Liver (tissue), 10 donors: ENCODE results near the gene SLAIN1. TPM values are rescaled to one million over a fixed set of nuclear protein-coding genes. Genes with fewer than 3 reads are reported as not detected.

ENCODE experiments used
- DNase-seq: peaks from one replicate; pipeline ENCODE4 v3.0.0-alpha.2; 2017; ENCODE audit warnings: low spot score
- H3K27ac ChIP-seq, 2 donors: one replicate each; pipeline ENCODE4 v1.7.0; 2013; ENCODE audit warnings: inconsistent platforms in 2 of 2, low read length in 2 of 2, control low read depth in 1 of 2, low read depth in 1 of 2, mild to moderate bottlenecking in 1 of 2
- H3K27me3 ChIP-seq, 4 donors: one replicate each; pipeline versions ENCODE4 v1.6.1 to v1.7.0; 2013; ENCODE audit warnings: low read length in 3 of 4, inconsistent platforms in 1 of 4, mild to moderate bottlenecking in 1 of 4, moderate library complexity in 1 of 4; ENCODE audit not compliant: control insufficient read depth in 4 of 4, insufficient read depth in 4 of 4
- H3K36me3 ChIP-seq, 4 donors: one replicate each; pipeline versions ENCODE4 v1.6.1 to v1.7.0; 2013; ENCODE audit warnings: low read length in 3 of 4, mild to moderate bottlenecking in 3 of 4, low read depth in 1 of 4, moderate library complexity in 1 of 4; ENCODE audit not compliant: control insufficient read depth in 4 of 4, insufficient read depth in 3 of 4
- H3K4me1 ChIP-seq, 4 donors: one replicate each; pipeline versions ENCODE4 v1.6.1 to v1.7.0; 2013; ENCODE audit warnings: low read length in 3 of 4, mild to moderate bottlenecking in 3 of 4, moderate library complexity in 1 of 4; ENCODE audit not compliant: control insufficient read depth in 4 of 4, insufficient read depth in 4 of 4
- H3K4me3 ChIP-seq, 3 donors: one replicate each; pipeline versions ENCODE4 v1.6.1 to v1.7.0; 2013; ENCODE audit warnings: low read length in 3 of 3, control low read depth in 1 of 3, low read depth in 1 of 3, mild to moderate bottlenecking in 1 of 3
- H3K9ac ChIP-seq, 2 donors: one replicate each; pipeline ENCODE4 v1.7.0; 2013; ENCODE audit warnings: low read length in 2 of 2, mild to moderate bottlenecking in 2 of 2, moderate library complexity in 2 of 2, control low read depth in 1 of 2, low read depth in 1 of 2
- H3K9me3 ChIP-seq, 4 donors: one replicate each; pipeline versions ENCODE4 v1.6.1 to v1.7.0; 2013; ENCODE audit warnings: low read length in 3 of 4; ENCODE audit not compliant: control insufficient read depth in 4 of 4
- ATF3 ChIP-seq: IDR thresholded peaks from 2 replicates; pipeline ENCODE4 v1.6.1; 2016; ENCODE audit warnings: antibody characterized with exemption
- GABPA ChIP-seq, 2 donors: IDR thresholded peaks in 1 of 2; conservative IDR thresholded peaks in 1 of 2; 2 replicates each; pipeline ENCODE4 v1.6.1; 2016; ENCODE audit warnings: antibody characterized with exemption in 2 of 2, mild to moderate bottlenecking in 1 of 2, moderate library complexity in 1 of 2
- HNF4A ChIP-seq, 2 donors: conservative IDR thresholded peaks; 2 replicates each; pipeline ENCODE4 v1.6.1; 2016; ENCODE audit warnings: antibody characterized with exemption in 2 of 2, mild to moderate bottlenecking in 2 of 2
- JUND ChIP-seq, 2 donors: IDR thresholded peaks; 2 replicates each; pipeline ENCODE4 v1.6.1; 2016; ENCODE audit warnings: antibody characterized with exemption in 2 of 2
- NR2F2 ChIP-seq: IDR thresholded peaks from 2 replicates; pipeline ENCODE4 v1.6.1; 2016; ENCODE audit warnings: antibody characterized with exemption
- RAD21 ChIP-seq, 2 donors: IDR thresholded peaks; 2 replicates each; pipeline ENCODE4 v1.6.1; 2016; ENCODE audit warnings: antibody characterized with exemption in 2 of 2, mild to moderate bottlenecking in 2 of 2
- RXRA ChIP-seq, 2 donors: IDR thresholded peaks; 2 replicates each; pipeline ENCODE4 v1.6.1; 2017 to 2018; ENCODE audit warnings: antibody characterized with exemption in 2 of 2, mild to moderate bottlenecking in 1 of 2
- SP1 ChIP-seq: IDR thresholded peaks from 2 replicates; pipeline ENCODE4 v1.6.1; 2018; ENCODE audit warnings: antibody characterized with exemption, mild to moderate bottlenecking
- YY1 ChIP-seq: IDR thresholded peaks from 2 replicates; pipeline ENCODE4 v1.6.1; 2016; ENCODE audit warnings: antibody characterized with exemption, mild to moderate bottlenecking
- polyA plus RNA-seq, 2 donors: library from polyadenylated mRNA; stranded (reverse) in 1 of 2; unstranded in 1 of 2; fragments of 200-250 nt in 1 of 2; fragments of >200 nt in 1 of 2; fragmentation: Nextera tagmentation in 1 of 2; extraction: Ambion mirVana in 1 of 2; gene quantifications; one replicate each; pipeline versions ENCODE4 v1.2.1 to v1.2.3, GENCODE V29; 2013 to 2015
- small RNA-seq: library from RNA; depleted of rRNA; stranded (forward); fragments of <200 nt; gene quantifications from one replicate; pipeline ENCODE3, GENCODE V24; 2014
- total RNA-seq, 2 donors: library from RNA; depleted of rRNA; stranded (reverse); fragments of >200 nt; gene quantifications; one replicate each; pipeline ENCODE4 v1.2.3, GENCODE V29; 2014
- donor health status: healthy.
- donor health status: healthy.
- donor health status: healthy.
- donor health status: healthy.
- donor health status: healthy.

SLAIN1 gene
- total and polyA plus RNA-seq, 4 donors = 1.9 to 7.9 (median 7.1) TPM

GRCh38 chr13:77811981-77812380 is 114.5 kb downstream of the SLAIN1 start:
- Histone ChIP-seq H3K27ac (no peak overlapping the region), H3K9me3 (no peaks in the 10 kb centered on the region), H3K27me3 (no peaks in the 10 kb centered on the region), H3K9ac (no peak overlapping the region), H3K36me3 (no peaks in the 10 kb centered on the region), H3K4me3 (no peak overlapping the region), H3K4me1 (no peaks in the 10 kb centered on the region)
- DNase-seq = no peak
- TF ChIP-seq ATF3 = no peak
- TF ChIP-seq YY1 = no peak
- TF ChIP-seq JUND (IDR thresholded peaks at IDR 0.05) = no peak
- no peak for TF ChIP-seq GABPA (IDR thresholded peaks at IDR 0.05 in 1 of 2, conservative IDR thresholded peaks at IDR 0.05 in 1 of 2)
- no peak for TF ChIP-seq HNF4A (conservative IDR thresholded peaks at IDR 0.05)
- no peak for TF ChIP-seq NR2F2
- TF ChIP-seq RXRA (IDR thresholded peaks at IDR 0.05) = no peak
- no peak for TF ChIP-seq RAD21 (IDR thresholded peaks at IDR 0.05)
- TF ChIP-seq SP1 = no peak

Small RNA genes within 50 kb of the gene (small RNA-seq; reads per million reads assigned to genes)
- gene MIR3665 = not detected
- gene SPTLC1P5 = not detected

Other genes with a start within 250 kb of the SLAIN1 start
- gene SCEL, start 162.0 kb upstream of the SLAIN1 start, total RNA-seq = not detected
- gene SCEL, start 162.0 kb upstream of the SLAIN1 start, polyA plus RNA-seq = under 1 TPM in 1 of 2 donors, not detected in 1; 0.02 TPM
- 10 to 100 TPM; 11.3 to 20.4 TPM for gene EDNRB, start 221.1 kb downstream of the SLAIN1 start, total RNA-seq
- 10 to 100 TPM; 13.5 to 14.7 TPM for gene EDNRB, start 221.1 kb downstream of the SLAIN1 start, polyA plus RNA-seq